GM19372 (cell line): Measurements from ENCODE around the gene CAB39L.

Experiments
- ATAC-seq: cut with Tn5 transposase; IDR thresholded peaks from one replicate; pipeline ENCODE4 v1.9.1; 2021; ENCODE audit warnings: mild to moderate bottlenecking, low read depth, moderate library complexity; ENCODE audit not compliant: unreplicated experiment

CAB39L gene

GRCh38 chr13:49443357-49443703 is 534 bp downstream of the CAB39L start:
- ATAC-seq = no peak

- ATAC-seq = no peak
Observed at GRCh38 chr13:49441846-49442245, 2.0 kb downstream of the CAB39L start.

GRCh38 chr13:49441312-49441711 is 2.6 kb downstream of the CAB39L start:
- ATAC-seq = no peak

GRCh38 chr13:49439609-49440008 is 4.3 kb downstream of the CAB39L start:
- ATAC-seq = no peak

GRCh38 chr13:49437705-49438104 is 6.2 kb downstream of the CAB39L start:
- no peak for ATAC-seq

GRCh38 chr13:49436890-49437289 is 7.0 kb downstream of the CAB39L start:
- ATAC-seq = no peak

- no peak for ATAC-seq
Observed at GRCh38 chr13:49435992-49436391, 7.9 kb downstream of the CAB39L start.

- no peak for ATAC-seq
Observed at GRCh38 chr13:49429121-49429520, 14.7 kb downstream of the CAB39L start.

- ATAC-seq = no peak
Observed at GRCh38 chr13:49428041-49428763, 15.7 kb downstream of the CAB39L start.

GRCh38 chr13:49424011-49424560 is 19.8 kb downstream of the CAB39L start:
- ATAC-seq = no peak

GRCh38 chr13:49421391-49421790 is 22.5 kb downstream of the CAB39L start:
- ATAC-seq = no peak

GRCh38 chr13:49419276-49419675 is 24.6 kb downstream of the CAB39L start:
- ATAC-seq = no peak

- ATAC-seq = no peak
Observed at GRCh38 chr13:49418206-49418605, 25.7 kb downstream of the CAB39L start.

GRCh38 chr13:49417161-49417560 is 26.7 kb downstream of the CAB39L start:
- no peak for ATAC-seq

GRCh38 chr13:49412749-49413148 is 31.1 kb downstream of the CAB39L start:
- ATAC-seq = no peak

GRCh38 chr13:49411353-49411752 is 32.5 kb downstream of the CAB39L start:
- no peak for ATAC-seq

- ATAC-seq = no peak
Observed at GRCh38 chr13:49410477-49410876, 33.4 kb downstream of the CAB39L start.

GRCh38 chr13:49410006-49410405 is 33.9 kb downstream of the CAB39L start:
- no peak for ATAC-seq

GRCh38 chr13:49409008-49409407 is 34.9 kb downstream of the CAB39L start:
- no peak for ATAC-seq

GRCh38 chr13:49407936-49408335 is 35.9 kb downstream of the CAB39L start:
- ATAC-seq = no peak

GRCh38 chr13:49407068-49407467 is 36.8 kb downstream of the CAB39L start:
- no peak for ATAC-seq

GRCh38 chr13:49404703-49405020 is 39.2 kb downstream of the CAB39L start:
- ATAC-seq = no peak
